ENCODE measurements around the gene PIH1D1.
"Not testable (repeated sequence)": the region's sequence is repeated elsewhere in the genome, so short reads cannot be mapped to it uniquely, and the experiment has no call there.

Gene PIH1D1

DNA sequence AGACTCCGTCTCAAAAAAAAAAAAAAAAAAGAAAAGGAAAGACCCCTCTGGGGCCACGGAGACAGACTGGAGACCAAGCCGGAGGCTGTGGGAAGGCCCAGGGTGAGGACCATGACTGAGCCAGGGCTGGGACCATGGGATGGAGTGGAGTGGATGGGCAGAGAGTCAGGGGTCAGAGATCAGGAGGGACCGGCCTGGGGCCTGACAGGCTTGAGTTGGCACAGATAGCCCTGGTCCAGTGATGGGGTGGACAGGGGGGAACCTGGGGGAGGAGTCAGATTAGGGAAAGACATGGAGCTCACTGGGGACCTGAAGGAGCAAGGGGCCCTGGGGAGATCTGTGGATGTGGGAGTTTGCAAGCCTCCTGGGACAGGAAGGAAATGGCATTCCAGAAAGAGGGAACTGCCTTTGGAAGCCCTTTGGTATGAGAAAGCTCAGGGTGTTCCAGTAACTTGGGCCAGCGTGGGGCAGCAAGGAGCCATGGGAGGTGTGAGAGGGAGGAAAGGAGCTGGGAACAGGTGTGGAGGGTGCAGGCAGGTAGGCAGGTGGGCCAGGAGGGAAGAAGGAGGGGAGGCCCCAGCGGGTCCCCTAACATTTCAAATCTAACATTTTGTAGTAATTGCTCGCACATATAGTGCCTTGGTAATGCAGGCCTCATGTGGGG, 29.5 kb upstream of the PIH1D1 start:
- DNase-seq (ENCODE audit: low spot score): no peak

DNA sequence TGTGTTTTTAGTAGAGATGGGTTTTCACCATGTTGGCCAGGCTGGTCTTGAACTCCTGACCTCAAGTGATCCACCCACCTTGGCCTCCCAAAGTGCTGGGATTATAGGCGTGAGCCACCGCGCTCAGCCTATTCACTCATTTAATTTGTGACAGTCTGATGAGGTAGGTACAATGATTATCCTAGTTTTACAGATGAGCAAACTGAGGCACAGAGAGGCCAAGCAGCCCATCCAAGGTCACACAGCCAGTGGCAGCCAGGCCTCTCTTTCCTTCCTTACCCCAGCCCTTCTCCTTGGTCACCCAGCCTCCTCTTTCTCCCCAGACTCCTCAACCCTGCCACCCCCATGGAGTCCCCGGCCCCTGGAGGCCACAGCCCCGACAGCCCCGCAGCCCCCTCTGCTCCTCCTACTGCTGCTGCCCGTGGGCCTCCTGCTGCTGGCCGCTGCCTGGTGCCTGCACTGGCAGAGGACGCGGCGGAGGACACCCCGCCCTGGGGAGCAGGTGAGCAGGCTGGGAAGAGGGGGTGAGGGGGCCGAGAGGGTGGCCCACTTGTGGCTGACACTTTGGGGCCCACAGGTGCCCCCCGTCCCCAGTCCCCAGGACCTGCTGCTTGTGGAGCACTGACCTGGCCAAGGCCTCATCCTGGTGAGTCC, 28.5 kb upstream of the PIH1D1 start:
- DNase-seq (ENCODE audit: low spot score): no peak

DNA sequence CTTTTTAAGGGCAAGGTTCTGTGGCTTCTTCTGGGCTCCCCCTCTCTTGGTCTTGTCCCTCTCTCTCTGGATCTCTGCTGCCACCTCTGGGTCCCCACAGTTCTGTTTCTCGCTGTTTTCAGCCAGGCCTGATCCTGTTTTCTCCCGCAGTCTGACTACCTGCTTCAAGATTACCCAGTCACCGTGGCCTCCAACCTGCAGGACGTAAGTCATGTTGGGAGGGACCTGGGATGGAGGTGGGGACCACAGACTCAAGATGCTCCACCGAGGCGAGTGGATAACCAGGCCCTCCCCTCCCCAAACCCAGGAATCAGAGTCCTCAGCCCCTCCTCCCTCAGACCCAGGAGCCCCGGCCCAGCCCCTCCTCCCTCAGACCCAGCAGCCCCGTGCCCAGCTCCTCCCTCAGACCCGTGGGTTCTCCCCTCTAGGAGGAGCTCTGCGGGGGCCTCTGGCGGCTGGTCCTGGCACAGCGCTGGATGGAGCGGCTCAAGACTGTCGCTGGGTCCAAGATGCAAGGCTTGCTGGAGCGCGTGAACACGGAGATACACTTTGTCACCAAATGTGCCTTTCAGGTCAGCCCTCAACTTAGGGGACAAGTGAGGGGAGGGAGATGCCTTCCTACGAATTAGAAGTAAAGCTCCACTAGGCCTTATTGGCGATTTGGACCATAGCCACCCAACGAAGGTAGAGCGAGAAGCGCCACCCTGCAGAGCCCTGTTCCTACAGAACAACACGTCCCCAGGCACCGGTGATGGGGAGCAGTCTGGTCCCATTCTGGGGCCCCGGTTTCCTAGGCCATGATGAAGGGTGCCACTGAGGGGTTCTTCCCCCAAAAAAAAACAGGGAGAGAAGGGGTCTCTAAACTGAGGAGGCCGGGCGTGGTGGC, 24.6 kb upstream of the PIH1D1 start:
- no peak for DNase-seq (ENCODE audit: low spot score)

DNA sequence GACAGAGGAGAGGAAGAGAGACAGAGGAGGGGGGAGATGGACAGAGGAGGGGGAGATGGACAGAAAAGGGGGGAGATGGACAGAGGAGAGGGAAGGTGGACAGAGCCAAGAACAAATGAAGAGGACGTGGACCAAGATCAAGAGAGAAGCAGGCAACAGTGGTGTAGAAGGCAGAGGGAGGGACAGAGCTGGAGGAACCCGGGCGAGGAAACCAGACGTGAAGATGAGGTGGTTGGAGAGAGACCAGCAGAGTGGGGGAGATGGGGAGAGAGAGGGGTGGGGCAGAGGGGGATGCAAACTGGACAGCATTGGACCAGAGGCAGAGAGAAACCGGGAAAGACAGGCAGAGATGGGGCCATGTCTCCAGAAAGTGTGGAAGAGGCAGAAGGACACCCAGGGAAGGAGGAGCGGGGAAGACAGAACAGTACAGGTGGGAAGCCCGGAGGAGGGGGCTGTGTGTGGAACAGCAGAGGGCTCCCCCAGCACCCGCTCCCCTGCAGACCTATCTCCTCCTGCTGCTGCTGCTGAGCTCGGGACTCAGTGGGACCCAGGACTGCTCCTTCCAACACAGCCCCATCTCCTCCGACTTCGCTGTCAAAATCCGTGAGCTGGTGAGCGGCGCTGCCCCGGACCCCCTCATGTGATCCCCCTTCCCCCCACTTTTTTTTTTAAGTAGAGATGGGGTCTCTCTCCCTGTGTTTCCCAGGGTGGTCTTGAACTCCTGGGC, 23.7 kb upstream of the PIH1D1 start:
- no peak for DNase-seq (ENCODE audit: low spot score)

DNA sequence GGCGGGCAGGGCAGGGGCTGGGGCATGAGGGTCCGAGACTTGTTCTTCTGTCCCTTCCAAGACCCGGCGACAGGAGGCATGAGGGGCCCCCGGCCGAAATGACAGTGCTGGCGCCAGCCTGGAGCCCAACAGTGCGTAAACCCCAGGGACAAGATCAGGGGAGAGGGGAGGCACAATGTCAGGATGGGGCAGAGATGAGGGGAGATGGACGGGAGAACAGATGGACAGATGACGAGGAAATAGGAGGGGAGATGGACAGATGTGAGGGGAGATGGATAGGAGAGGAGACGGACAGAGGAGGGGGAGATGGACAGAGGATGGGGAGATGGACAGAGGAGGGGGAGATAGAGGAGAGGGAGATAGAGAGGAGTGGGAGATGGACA, 22.9 kb upstream of the PIH1D1 start:
- no peak for DNase-seq (ENCODE audit: low spot score)

DNA sequence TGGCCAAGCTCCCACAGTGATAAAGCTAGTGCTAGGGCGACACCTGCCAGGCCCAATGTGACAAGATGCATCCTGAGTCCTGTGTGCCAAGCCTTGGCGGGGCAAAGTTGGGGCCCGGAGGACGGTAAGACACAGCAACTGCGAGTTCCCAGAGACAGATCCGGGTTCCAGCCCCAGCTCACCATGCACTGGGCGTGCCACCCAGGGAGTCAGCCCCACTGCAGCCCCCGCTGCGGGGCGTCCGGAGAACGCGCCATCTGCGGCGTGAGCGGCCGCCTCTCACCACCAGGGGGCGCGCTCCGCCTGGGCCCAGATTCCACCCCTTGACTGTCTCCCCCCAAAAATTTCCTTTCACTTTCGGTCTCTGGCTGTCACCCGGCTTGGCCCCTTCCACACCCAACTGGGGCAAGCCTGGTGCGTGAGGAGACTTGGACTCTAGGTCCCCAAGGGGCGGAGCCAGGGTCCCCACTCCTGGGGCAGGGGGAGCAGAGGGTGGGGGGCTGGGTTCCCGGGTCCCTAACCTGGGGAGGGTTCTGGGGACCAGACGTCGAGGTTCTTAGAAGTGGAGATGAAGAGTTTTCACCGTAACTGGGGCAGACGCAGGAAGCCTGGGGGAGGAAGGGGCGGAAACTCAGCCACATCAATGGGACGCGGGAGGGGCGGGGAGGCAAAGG, 22.4 kb upstream of the PIH1D1 start, which contains the start of gene FLT3LG:
TSS of gene FLT3LG (plus strand) at position 348 of the 674 bp plus-strand sequence. CDS start 425 bp downstream, outside the sequence.
- peak; percentile 85 for DNase-seq (ENCODE audit: low spot score)

DNA sequence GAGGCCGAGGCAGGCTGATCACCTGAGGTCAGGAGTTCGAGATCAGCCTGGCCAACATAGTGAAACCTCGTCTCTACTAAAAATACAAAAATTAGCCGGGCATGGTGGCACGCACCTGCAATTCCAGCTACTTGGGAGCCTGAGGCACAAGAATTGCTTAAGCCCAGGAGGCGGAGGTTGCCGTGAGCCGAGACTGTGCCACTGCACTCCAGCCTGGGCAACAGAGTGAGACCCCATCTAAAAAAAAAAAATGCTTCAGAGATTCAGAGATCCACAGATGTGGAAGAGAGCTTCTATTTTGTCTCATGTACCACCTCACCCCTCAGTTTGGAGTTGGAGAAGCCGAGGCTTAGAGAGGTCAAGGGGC, 21.9 kb upstream of the PIH1D1 start:
- DNase-seq (ENCODE audit: low spot score): not testable (repeated sequence)

DNA sequence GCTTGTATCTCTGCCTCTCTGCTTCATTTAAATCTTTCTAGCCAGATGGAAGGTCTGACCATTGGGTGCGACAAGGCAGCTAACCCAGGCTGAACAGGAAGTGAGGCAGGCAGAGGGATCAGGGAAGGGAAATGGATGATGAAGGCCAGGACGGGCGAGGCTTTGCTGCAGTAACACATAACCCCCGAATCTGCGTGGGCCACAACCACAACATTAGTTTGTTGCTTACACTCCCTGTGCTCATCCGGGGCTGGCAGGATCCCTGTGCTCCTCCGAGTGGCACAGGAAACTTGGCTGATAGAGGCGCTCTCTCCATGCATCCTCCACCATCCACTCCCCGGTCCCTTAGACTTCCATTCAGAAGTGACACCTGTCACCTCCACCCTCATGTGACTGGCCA, 21.3 kb upstream of the PIH1D1 start:
- DNase-seq (ENCODE audit: low spot score): no peak

DNA sequence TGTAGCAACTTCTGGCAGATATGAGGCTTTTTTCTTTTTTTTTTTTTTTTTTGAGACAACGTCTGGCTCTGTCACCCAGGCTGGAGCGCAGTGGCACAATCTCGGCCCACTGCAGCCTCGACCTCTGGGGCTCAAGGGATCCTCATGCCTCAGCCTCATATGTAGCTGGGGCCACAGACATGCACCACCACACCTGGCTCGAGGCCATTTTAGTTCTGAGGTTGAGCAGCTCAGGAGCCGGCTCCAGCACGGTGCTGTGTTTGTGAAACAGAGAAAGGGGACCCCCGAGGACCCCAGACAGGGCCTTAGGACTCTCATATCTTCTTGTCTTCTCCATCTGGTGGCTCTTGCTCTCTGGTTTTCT, 19.0 kb upstream of the PIH1D1 start:
- DNase-seq (ENCODE audit: low spot score): no peak

DNA sequence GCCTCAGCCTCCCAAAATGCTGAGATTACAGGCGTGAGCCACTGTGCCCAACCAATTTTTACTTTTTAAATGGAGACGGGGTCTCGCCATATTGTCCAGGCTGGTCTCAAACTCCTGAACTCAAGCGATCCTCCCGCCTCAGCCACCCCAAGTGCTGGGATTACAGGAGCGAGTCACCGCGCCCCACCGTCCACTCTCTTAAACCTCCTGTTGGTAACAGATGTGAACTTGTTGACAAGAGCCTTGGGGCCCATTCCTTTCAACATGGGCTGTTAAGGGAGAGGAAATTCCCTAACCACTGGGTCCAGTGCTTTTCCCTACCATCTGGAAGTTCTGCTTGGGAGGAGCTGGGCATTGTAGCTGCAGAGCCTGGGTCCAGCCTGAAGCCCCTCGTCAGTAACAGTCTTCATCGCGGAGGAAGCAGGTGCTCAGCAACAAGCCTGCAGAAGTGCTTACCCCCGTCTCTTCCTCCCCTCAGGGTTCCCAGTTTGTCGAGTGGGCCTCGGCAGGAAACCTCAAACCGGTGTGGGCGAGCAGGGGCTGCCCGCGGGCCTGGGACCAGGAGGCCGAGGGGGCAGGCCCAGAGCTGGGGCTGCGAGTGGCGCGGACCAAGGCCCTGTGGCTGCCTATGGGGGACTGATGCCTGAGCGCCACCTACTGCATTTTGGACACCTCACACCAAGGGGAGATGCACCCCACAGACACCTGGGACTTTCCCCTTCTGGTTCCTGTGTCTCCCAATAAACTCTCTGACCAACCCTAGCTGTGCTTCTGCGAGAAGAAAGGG, 18.4 kb upstream of the PIH1D1 start:
- no peak for DNase-seq (ENCODE audit: low spot score)

DNA sequence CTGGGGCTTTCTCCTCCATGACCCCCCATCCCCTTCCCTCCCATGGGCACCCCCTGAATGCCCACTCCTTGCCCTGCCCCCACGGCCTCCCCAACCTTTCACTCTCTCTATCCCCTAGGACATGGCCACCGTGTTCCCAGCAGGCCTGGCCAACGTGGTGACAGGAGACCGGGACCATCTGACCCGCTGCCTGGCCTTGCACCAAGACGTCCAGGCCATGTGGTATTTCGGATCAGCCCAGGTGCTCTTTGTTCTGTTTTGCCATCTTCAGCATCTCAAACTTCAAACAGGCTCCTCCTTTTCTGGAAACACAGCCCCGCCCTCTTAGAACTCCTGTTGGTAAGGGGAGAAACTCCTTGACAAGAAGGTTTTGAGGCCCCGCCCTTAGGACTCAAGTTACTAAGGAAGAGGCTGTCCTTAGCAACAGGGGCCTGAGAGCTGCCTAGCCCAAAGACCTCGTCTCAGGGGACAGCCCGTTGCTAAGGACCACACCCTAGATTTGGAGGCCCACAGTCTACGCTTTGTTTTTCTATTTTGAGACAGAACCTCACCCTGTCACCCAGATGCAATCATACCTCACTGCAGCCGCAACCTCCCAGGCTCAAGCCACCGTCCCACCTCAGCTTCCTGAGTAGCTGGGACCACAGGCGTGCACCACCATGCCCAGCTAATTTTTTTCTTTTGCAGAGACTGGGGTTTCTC, 17.3 kb upstream of the PIH1D1 start:
- DNase-seq (ENCODE audit: low spot score): peak; percentile 75

DNA sequence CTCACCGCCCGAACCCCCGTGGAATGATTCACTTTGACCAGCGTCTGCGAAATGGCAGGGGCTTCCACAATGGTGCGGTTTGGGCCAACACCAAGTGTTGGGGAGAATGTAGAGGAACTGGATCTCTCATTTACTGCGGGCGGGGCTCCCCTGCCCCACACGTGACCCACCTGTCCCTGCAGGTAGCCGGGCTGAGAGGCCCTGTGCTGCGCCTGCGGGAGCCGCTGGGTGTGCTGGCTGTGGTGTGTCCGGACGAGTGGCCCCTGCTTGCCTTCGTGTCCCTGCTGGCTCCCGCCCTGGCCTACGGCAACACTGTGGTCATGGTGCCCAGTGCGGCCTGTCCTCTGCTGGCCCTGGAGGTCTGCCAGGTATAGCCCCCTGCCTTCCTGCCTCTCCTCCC, 16.6 kb upstream of the PIH1D1 start:
- DNase-seq (ENCODE audit: low spot score): no peak

DNA sequence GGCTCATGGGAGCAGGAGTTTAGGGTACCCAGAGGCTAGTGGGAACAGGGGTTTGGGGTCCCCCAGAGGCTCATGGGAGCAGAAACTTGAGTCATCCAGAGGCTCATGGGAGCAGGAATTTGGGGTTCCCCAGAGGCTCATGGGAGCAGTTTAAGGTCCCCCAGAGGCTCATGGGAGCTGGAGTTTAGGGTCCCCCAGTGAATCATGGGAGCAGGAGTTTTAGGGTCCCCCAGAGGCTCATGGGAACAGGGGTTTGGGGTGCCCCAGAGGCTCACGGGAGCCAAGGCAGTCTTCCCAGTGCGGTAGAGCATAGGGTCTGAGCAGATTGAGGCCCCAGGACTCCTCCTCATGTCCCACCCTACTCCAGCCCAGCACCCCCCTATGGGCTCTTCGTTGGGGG, 13.8 kb upstream of the PIH1D1 start:
- DNase-seq (ENCODE audit: low spot score): no peak

DNA sequence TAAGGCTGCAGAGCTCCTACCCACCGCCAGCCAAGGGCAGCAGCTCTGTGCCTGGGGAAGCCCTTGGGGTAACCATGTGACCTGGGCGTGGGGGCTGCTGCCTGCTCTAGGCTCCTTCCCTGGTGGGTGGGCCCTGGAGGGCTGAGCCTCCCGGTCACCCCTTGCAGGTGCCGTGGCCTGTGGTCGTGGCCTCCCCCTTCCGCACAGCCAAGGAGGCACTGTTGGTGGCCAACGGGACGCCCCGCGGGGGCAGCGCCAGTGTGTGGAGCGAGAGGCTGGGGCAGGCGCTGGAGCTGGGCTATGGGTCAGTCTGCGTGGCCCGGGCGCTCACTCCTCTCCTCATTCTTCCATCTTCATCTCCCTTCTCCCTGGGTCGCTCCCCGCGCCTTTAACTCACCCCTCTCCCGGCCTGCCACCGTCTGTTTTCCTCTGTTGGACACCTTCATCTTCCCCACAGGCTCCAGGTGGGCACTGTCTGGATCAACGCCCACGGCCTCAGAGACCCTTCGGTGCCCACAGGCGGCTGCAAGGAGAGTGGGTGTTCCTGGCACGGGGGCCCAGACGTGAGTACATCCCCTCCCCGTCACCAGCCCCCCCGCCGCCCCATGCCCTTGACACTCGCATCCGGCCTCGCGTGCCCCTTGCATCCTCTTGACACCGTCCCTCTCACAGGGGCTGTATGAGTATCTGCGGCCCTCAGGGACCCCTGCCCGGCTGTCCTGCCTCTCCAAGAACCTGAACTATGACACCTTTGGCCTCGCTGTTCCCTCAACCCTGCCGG, 12.5 kb upstream of the PIH1D1 start:
- DNase-seq (ENCODE audit: low spot score): no peak

DNA sequence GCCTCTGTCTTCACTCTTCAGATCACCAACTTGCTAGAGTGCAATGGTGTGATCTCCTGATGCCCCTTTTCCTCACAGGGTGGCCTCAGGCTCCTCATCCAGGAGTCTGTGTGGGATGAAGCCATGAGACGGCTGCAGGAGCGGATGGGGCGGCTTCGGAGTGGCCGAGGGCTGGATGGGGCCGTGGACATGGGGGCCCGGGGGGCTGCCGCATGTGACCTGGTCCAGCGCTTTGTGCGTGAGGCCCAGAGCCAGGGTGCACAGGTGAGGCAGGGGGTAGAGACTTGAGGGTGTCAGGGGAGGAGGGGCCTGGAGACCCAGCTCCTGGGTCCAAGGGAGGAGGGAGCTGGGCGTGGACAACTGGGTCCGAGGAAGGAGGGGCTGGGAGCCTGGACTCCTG, 10.9 kb upstream of the PIH1D1 start:
- no peak for DNase-seq (ENCODE audit: low spot score)

DNA sequence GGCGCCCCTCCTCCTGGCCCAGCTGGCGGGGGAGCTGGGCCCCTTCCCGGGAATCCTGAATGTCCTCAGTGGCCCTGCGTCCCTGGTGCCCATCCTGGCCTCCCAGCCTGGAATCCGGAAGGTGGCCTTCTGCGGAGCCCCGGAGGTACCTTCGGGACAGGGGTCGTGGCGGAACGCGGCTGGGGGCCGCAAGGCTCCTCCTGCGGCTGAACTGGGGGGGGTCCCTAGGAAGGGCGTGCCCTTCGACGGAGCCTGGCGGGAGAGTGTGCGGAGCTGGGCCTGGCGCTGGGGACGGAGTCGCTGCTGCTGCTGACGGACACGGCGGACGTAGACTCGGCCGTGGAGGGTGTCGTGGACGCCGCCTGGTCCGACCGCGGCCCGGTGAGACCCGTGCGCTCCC, 10.0 kb upstream of the PIH1D1 start:
- DNase-seq (ENCODE audit: low spot score): no peak

DNA sequence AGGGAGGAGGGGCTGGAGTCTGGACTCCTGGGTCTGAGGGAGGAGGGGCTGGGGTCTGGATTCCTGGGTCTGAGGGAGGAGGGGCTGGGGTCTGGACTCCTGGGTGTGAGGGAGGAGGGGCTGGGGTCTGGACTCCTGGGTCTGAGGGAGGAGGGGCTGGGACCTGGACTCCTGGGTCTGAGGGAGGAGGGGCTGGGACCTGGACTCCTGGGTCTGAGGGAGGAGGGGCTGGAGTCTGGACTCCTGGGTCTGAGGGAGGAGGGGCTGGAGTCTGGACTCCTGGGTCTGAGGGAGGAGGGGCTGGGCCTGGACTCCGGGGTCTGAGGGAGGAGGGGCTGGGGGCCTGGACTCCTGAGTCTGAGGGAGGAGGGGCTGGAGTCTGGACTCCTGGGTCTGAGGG, 9.5 kb upstream of the PIH1D1 start:
- not testable (repeated sequence) for DNase-seq (ENCODE audit: low spot score)

DNA sequence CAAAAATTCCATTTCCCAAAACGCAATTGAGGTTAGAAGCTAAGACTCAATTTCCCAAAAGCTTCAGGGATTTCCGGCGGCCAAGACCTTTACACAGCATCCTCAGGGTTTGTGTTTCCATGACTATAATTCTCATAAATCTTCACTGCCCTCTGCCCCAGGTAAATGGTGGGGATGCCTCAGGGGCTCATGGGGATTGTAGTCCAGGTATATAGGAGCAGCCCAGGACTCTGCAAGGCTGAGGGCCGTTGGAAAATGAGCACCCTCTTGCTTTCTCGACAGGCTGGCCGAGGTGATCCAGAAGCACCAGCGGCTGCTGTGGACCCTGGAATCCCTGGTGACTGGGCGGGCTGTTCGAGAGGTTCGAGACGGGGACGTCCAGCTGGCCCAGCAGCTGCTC, 7.8 kb upstream of the PIH1D1 start:
- no peak for DNase-seq (ENCODE audit: low spot score)

DNA sequence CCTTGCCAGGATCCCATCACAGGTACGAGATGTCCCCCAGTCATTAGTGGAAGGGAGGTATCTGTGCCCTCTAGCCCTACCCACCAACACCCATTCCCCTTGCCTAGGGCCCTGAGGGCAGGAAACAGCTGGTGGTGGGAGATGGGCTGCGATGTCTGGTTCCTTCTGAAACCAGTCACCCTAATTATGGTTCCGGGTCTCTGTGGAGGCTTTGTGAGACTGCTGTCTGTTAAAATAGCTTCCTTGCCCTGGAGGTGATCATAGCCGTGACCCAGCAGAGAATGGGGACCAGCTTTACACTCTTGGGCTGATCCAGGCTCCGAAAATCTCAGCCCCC, 6.9 kb upstream of the PIH1D1 start:
- DNase-seq (ENCODE audit: low spot score): no peak

DNA sequence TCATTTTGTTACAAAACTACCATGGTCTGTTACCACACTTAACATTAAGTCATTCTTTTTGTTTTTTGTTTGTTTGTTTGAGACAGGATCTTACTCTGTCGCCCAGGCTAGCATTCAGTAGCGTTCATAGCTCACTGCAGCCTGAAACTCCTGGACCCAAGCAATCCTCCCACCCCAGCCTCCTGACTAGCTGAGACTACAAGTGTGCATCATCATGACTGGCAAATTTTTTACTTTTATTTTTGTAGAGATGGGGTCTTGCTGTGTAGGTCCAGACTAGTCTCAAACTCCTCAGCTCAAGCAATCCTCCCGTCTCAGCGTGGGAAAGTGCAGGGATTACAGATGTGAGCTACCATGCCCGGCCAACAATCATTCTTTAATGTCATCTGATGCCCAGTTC, 4.7 kb upstream of the PIH1D1 start:
- DNase-seq (ENCODE audit: low spot score): no peak

All from left forelimb (tissue), 1 donor.